Loucy (cell line): ENCODE measurements around the gene FOSB.

Experiments used
- CTCF ChIP-seq: fragments of 200-600 bp; sonication (generic); conservative IDR thresholded peaks from 2 replicates; pipeline ENCODE4 v1.5.1; 2014; ENCODE audit warnings: mild to moderate bottlenecking, antibody characterized with exemption, low read length
- EZH2phosphoT487 ChIP-seq: fragments of 200-600 bp; IDR thresholded peaks from 2 replicates; pipeline ENCODE4 v1.6.1; 2018; ENCODE audit warnings: antibody characterized with exemption, mild to moderate bottlenecking, moderate library complexity, borderline replicate concordance

DNA sequence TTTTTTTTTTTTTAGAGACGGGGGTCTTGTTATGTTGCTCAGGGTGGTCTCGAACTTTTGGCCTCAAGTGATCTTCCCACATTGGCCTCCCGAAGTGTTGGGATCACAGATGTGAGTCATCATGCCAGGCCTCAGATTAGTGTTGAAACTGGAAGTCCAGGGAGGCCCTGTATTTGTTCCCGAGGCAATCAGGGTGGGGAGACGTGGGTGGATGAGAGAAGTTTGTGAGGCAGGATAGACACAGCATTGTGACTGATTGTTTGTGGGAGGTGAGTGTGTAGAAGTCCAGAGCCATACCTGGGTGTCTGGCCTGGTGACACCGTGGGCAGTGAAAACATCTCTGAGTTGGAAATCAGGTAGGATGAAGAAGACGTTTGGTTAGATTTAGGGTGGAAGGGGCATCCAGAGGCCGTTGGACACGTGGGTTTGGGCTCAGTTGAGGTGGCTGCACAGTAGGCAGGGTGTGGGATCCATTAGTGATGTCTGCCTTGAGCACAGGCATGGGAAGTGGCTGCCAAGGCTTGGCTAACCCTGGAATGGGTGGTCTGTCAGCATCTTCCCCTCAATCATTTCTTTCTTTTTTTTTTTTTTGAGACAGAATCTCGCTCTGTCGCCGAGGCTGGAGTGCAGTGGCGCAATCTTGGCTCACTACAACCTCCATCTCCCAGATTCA lies 16.6 kb downstream of the FOSB start:
- no peak for TF ChIP-seq EZH2phosphoT487
- no peak for TF ChIP-seq CTCF
